Loucy (cell line): ENCODE results near the gene PYY.

Experiments
- CTCF ChIP-seq: fragments of 200-600 bp; sonication (generic); conservative IDR thresholded peaks from 2 replicates; pipeline ENCODE4 v1.5.1; 2014; ENCODE audit warnings: mild to moderate bottlenecking, antibody characterized with exemption, low read length
- EZH2phosphoT487 ChIP-seq: fragments of 200-600 bp; IDR thresholded peaks from 2 replicates; pipeline ENCODE4 v1.6.1; 2018; ENCODE audit warnings: antibody characterized with exemption, mild to moderate bottlenecking, moderate library complexity, borderline replicate concordance

DNA sequence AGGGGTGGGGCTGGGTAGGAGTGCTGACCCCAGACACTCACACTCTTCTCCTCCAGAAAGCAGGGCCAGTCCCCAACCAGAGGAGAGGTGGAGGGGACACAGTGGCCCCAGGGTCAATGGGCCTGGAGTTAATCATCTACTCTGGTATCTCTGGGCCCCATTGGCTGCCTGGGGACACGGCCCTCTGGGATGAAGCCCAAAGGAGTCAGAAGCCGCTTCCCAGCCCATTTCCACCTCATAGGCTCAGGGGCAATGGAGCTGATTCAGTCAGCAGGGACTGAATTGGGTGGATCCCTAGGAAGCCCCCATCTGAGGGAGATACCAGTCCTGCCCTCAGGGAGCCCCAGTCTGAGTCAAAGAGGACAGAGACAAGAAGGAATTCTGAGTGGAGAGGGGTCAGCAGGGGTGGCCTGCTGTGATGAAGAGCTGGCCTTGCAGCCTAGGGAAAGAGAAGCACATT, 47.8 kb upstream of the PYY start:
- no peak for TF ChIP-seq CTCF
- no peak for TF ChIP-seq EZH2phosphoT487
